CD4-positive, alpha-beta T cell (primary cell): ENCODE measurements around the gene TSC22D3. TPM values are rescaled to one million over a fixed set of nuclear protein-coding genes. Genes with fewer than 3 reads are reported as not detected.

Experiments
- ATAC-seq: fragments of 200-7000 bp; cut with Tn5 transposase; one replicate; pipeline ENCODE4 v1.10.0; 2022; ENCODE audit warnings: mild to moderate bottlenecking; ENCODE audit not compliant: poor library complexity
- CTCF ChIA-PET: fragments of 350-600 bp; sonication (Branson Sonifier 250); formaldehyde crosslinking; loops from one replicate; lab custom pipeline; 2021; ENCODE audit warnings: antibody characterized with exemption, inconsistent platforms; lab: Charles Lee
- POLR2A ChIA-PET: fragments of 350-600 bp; sonication (Branson Sonifier 250); formaldehyde crosslinking; loops from one replicate; lab custom pipeline; 2021; ENCODE audit warnings: antibody characterized with exemption, inconsistent platforms; lab: Charles Lee
- DNase-seq, 14 experiments: peaks; one replicate each; pipeline ENCODE4 v3.0.0-alpha.2; 2013 to 2020; ENCODE audit warnings: mixed read lengths in 2 of 14
- H3K27ac ChIP-seq, 2 donors: one replicate each; pipeline versions ENCODE4 v1.5.1 to v1.7.0; 2013; ENCODE audit warnings: low read length in 2 of 2, low read depth in 1 of 2, mild to moderate bottlenecking in 1 of 2
- H3K27me3 ChIP-seq, 2 experiments: 1 replicate in 1 of 2; 2 replicates in 1 of 2; pipeline versions ENCODE4 v1.6.1 to v1.7.0; 2013; ENCODE audit warnings: low read length in 2 of 2, control low read depth in 1 of 2, mild to moderate bottlenecking in 1 of 2, moderate library complexity in 1 of 2; ENCODE audit not compliant: insufficient read depth in 2 of 2, control insufficient read depth in 1 of 2
- H3K36me3 ChIP-seq: one replicate; pipeline ENCODE4 v1.6.1; 2013; ENCODE audit warnings: low read length, control low read depth; ENCODE audit not compliant: insufficient read depth
- H3K4me1 ChIP-seq: one replicate; pipeline ENCODE4 v1.6.1; 2013; ENCODE audit warnings: low read length, control low read depth; ENCODE audit not compliant: insufficient read depth
- H3K4me3 ChIP-seq: one replicate; pipeline ENCODE4 v1.5.1; 2013; ENCODE audit warnings: mild to moderate bottlenecking, low read length, moderate library complexity
- H3K9me3 ChIP-seq, 2 experiments: 1 replicate in 1 of 2; 2 replicates in 1 of 2; pipeline versions ENCODE4 v1.6.1 to v1.7.0; 2013; ENCODE audit warnings: low read length in 2 of 2, mild to moderate bottlenecking in 2 of 2, control low read depth in 1 of 2, moderate library complexity in 1 of 2; ENCODE audit not compliant: control insufficient read depth in 1 of 2, insufficient read depth in 1 of 2
- H3K27ac Mint-ChIP-seq: one replicate; pipeline ENCODE4 v1.8.0; 2020; ENCODE audit warnings: mixed read lengths
- H3K27me3 Mint-ChIP-seq: one replicate; pipeline ENCODE4 v1.8.0; 2021; ENCODE audit warnings: mixed read lengths
- H3K36me3 Mint-ChIP-seq: one replicate; pipeline ENCODE4 v1.8.0; 2021; ENCODE audit warnings: low read depth, mixed read lengths
- H3K4me1 Mint-ChIP-seq: one replicate; pipeline ENCODE4 v1.8.0; 2021; ENCODE audit warnings: low read depth, mixed read lengths
- H3K4me3 Mint-ChIP-seq: one replicate; pipeline ENCODE4 v1.8.0; 2020; ENCODE audit warnings: mild to moderate bottlenecking, mixed read lengths
- H3K9me3 Mint-ChIP-seq: one replicate; pipeline ENCODE4 v1.8.0; 2020; ENCODE audit warnings: mixed read lengths
- intact Hi-C, 2 experiments: fragments of 100-400 bp; cut with DNase I in 1 of 2; cut with micrococcal nuclease in 1 of 2; formaldehyde crosslinking; loops; one replicate each; pipeline versions ENCODE4 v1.15.1 to v1.9.0; 2023 to 2025; cut with DNase I, micrococcal nuclease
- total RNA-seq, 174 experiments: library from RNA in 2 of 174; stranded (reverse) in 2 of 174; gene quantifications; one replicate each; pipeline ENCODE4 v1.2.3 and lab custom pipeline; 2021 to 2026
- TF ChIP-seq, protein P1 (sequence below): fragments of 200-600 bp; IDR thresholded peaks from one replicate; pipeline ENCODE4 v1.8.0; 2022; ENCODE audit warnings: antibody characterized with exemption, mild to moderate bottlenecking

The TSC22D3 gene
- total RNA-seq, 2 experiments from 2014 or later, result 3,132 to 3,144 TPM

GRCh38 chrX:107708762-107709161 lies 66.8 kb downstream of the TSC22D3 start:
- H3K4me3 Mint-ChIP-seq, result no peak overlapping the region
- H3K4me3 ChIP-seq, result no peak overlapping the region

DNA sequence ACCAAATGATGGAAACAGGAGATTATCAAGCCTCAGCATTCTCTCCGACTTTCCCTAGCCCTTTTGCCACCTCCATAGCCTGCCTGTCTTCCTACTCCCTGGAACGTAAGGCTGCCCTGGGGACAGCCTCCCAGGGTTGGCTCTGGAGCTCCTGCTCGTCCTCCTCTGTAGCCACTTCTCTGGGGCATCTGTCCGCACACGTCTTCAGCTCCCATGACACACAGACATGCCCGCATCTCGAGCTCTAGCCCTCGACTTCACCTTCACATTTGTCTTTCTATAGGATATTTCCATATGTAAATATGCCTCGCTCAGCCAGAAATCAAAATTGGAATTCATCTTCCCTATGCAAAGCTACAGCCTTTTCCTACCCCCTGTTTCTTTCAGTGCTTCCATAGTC lies 67.7 kb downstream of the TSC22D3 start:
- Histone ChIP-seq H3K27me3 (no peaks in the 10 kb centered on the region), H3K9me3 (no peaks in the 10 kb centered on the region), H3K36me3 (no peaks in the 10 kb centered on the region), H3K4me3 (no peak overlapping the region), H3K4me1 (peaks cover 36% of the 10 kb centered on the region), H3K27ac (no peak overlapping the region)
- ChIA-PET CTCF (interaction anchor here (1.6 to 15.2 kb wide), 2 partner anchors 10 to 32 kb away, joined by 3 to 261 read pairs; no protein-coding TSS in a partner anchor), POLR2A (interaction anchor here (14.7 kb wide), 1 partner anchor 31 kb away, joined by 754 read pairs; no protein-coding TSS in a partner anchor)
- ATAC-seq (no peak), DNase-seq (no peak)
- intact Hi-C loops, result no loop called here
- TF ChIP-seq, protein P1, sequence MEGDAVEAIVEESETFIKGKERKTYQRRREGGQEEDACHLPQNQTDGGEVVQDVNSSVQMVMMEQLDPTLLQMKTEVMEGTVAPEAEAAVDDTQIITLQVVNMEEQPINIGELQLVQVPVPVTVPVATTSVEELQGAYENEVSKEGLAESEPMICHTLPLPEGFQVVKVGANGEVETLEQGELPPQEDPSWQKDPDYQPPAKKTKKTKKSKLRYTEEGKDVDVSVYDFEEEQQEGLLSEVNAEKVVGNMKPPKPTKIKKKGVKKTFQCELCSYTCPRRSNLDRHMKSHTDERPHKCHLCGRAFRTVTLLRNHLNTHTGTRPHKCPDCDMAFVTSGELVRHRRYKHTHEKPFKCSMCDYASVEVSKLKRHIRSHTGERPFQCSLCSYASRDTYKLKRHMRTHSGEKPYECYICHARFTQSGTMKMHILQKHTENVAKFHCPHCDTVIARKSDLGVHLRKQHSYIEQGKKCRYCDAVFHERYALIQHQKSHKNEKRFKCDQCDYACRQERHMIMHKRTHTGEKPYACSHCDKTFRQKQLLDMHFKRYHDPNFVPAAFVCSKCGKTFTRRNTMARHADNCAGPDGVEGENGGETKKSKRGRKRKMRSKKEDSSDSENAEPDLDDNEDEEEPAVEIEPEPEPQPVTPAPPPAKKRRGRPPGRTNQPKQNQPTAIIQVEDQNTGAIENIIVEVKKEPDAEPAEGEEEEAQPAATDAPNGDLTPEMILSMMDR, result no peak
- H3K4me3 Mint-ChIP-seq, result no peak overlapping the region
- no peaks in the 10 kb centered on the region for H3K27me3 Mint-ChIP-seq
- H3K9me3 Mint-ChIP-seq, result no peaks in the 10 kb centered on the region
- peaks cover 45% of the 10 kb centered on the region for H3K4me1 Mint-ChIP-seq
- H3K36me3 Mint-ChIP-seq, result peaks cover 4% of the 10 kb centered on the region
- H3K27ac Mint-ChIP-seq, result no peak overlapping the region

More at GRCh38 chrX:107708762-107709161, 66.8 kb downstream of the TSC22D3 start:
- TF ChIP-seq, protein P1, result no peak
- H3K27me3 ChIP-seq, result no peaks in the 10 kb centered on the region
- ATAC-seq (no peak), DNase-seq (no peak)
- no peaks in the 10 kb centered on the region for H3K9me3 ChIP-seq
- H3K36me3 ChIP-seq, result peaks cover 6% of the 10 kb centered on the region
- H3K4me1 ChIP-seq, result peaks cover 44% of the 10 kb centered on the region
- no peaks in the 10 kb centered on the region for H3K9me3 Mint-ChIP-seq
- CTCF ChIA-PET, result interaction anchor here (15.2 kb wide), 1 partner anchor 33 kb away, joined by 261 read pairs; no protein-coding TSS in a partner anchor
- H3K27ac ChIP-seq, result no peak overlapping the region
- peaks cover 54% of the 10 kb centered on the region for H3K4me1 Mint-ChIP-seq
- peaks cover 13% of the 10 kb centered on the region for H3K36me3 Mint-ChIP-seq
- intact Hi-C loops, result no loop called here
- H3K27me3 Mint-ChIP-seq, result no peaks in the 10 kb centered on the region
- H3K27ac Mint-ChIP-seq, result no peak overlapping the region
- POLR2A ChIA-PET, result interaction anchor here (1.2 to 14.7 kb wide), 2 partner anchors 32 to 33 kb away, joined by 4 to 754 read pairs; no protein-coding TSS in a partner anchor

GRCh38 chrX:107706309-107706708 lies 69.3 kb downstream of the TSC22D3 start:
- ChIA-PET POLR2A (interaction anchor here (1.9 to 14.7 kb wide), 2 partner anchors 9 to 30 kb away, joined by 8 to 754 read pairs; no protein-coding TSS in a partner anchor), CTCF (interaction anchor here (0.8 kb wide), 1 partner anchor 11 kb away, joined by 3 read pairs; no protein-coding TSS in a partner anchor)
- DNase-seq (no peak), ATAC-seq (no peak)
- Mint-ChIP-seq H3K27ac (no peak overlapping the region), H3K9me3 (no peaks in the 10 kb centered on the region), H3K36me3 (no peaks in the 10 kb centered on the region), H3K27me3 (no peaks in the 10 kb centered on the region), H3K4me1 (peaks cover 35% of the 10 kb centered on the region), H3K4me3 (no peak overlapping the region)
- no peak overlapping the region for H3K4me3 ChIP-seq
- H3K36me3 ChIP-seq, result no peaks in the 10 kb centered on the region
- H3K27ac ChIP-seq, result no peak overlapping the region
- intact Hi-C loops, result no loop called here
- H3K4me1 ChIP-seq, result peaks cover 25% of the 10 kb centered on the region
- no peaks in the 10 kb centered on the region for H3K9me3 ChIP-seq
- H3K27me3 ChIP-seq, result no peaks in the 10 kb centered on the region
- TF ChIP-seq, protein P1, result no peak
